Rectal smooth muscle tissue (tissue), 1 donor: Measurements from ENCODE around the gene KLK2.

Experiments
- H3K27ac ChIP-seq: one replicate; pipeline ENCODE4 v1.7.0; 2013; ENCODE audit warnings: low read depth, low read length, inconsistent platforms
- H3K27me3 ChIP-seq: one replicate; pipeline ENCODE4 v1.7.0; 2013; ENCODE audit warnings: low read length; ENCODE audit not compliant: control insufficient read depth, insufficient read depth
- H3K36me3 ChIP-seq: one replicate; pipeline ENCODE4 v1.7.0; 2013; ENCODE audit warnings: low read length; ENCODE audit not compliant: control insufficient read depth, insufficient read depth
- H3K4me1 ChIP-seq: one replicate; pipeline ENCODE4 v1.7.0; 2013; ENCODE audit warnings: low read length; ENCODE audit not compliant: control insufficient read depth, insufficient read depth
- H3K4me3 ChIP-seq: one replicate; pipeline ENCODE4 v1.7.0; 2013; ENCODE audit warnings: low read length
- H3K9ac ChIP-seq: one replicate; pipeline ENCODE4 v1.7.0; 2013; ENCODE audit warnings: low read length

Gene KLK2

DNA sequence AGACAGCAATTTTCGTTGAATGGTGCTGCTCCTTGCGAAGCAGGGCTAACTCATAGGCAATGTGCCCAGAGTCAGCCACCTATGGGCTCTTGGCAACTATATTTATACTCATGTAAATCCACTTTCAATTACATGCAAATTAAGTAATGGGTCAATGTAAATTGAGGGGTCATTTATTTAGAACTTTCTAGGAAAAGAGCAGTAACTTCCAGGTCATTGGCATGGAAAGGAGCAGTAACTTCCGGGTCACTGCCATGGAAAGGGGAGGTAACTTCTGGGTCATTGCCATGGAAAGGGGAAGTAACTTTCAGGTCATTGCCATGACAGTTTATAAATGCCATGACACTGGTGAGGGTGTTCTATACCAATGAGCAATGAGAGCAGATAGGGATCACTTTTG, 26.3 kb downstream of the KLK2 start:
- Histone ChIP-seq H3K4me3 (no peak overlapping the region), H3K4me1 (no peaks in the 10 kb centered on the region), H3K27me3 (no peaks in the 10 kb centered on the region), H3K27ac (no peak overlapping the region), H3K36me3 (no peaks in the 10 kb centered on the region), H3K9ac (no peak overlapping the region)

DNA sequence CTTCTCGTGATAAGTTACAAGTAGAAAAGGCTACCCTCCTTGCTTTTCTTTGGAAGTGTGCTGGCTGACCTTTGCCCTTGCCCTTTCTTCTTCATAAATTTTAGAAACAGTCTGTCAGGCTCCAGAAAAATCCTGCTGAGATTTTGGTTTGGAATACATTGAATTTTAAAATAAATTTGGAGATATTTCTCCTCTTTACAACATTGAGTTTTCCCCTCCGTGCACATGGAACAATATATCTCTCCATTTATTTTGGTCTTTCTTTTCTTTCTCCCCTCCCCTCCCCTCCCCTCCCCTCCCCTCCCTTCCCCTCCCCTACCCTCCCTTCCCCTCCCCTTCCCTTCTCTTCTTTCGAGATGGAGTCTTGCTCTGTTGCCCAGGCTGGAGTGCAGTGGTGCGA, 29.4 kb downstream of the KLK2 start:
- Histone ChIP-seq H3K4me3 (no peak overlapping the region), H3K4me1 (no peaks in the 10 kb centered on the region), H3K9ac (no peak overlapping the region), H3K27me3 (no peaks in the 10 kb centered on the region), H3K36me3 (no peaks in the 10 kb centered on the region), H3K27ac (no peak overlapping the region)

- peaks cover 18% of the 10 kb centered on the region for H3K27me3 ChIP-seq
- H3K4me3 ChIP-seq: no peak overlapping the region
- no peak overlapping the region for H3K9ac ChIP-seq
- no peak overlapping the region for H3K27ac ChIP-seq
- no peaks in the 10 kb centered on the region for H3K4me1 ChIP-seq
- H3K36me3 ChIP-seq: no peaks in the 10 kb centered on the region
Observed at GRCh38 chr19:50906217-50906616, 33.0 kb downstream of the KLK2 start.

- peaks cover 25% of the 10 kb centered on the region for H3K27me3 ChIP-seq
- no peak overlapping the region for H3K4me3 ChIP-seq
- no peaks in the 10 kb centered on the region for H3K4me1 ChIP-seq
- H3K27ac ChIP-seq: no peak overlapping the region
- no peaks in the 10 kb centered on the region for H3K36me3 ChIP-seq
- H3K9ac ChIP-seq: no peak overlapping the region
Observed at GRCh38 chr19:50908336-50908735, 35.1 kb downstream of the KLK2 start.

GRCh38 chr19:50909240-50910070, 36.2 kb downstream of the KLK2 start:
- Histone ChIP-seq H3K27ac (no peak overlapping the region), H3K36me3 (no peaks in the 10 kb centered on the region), H3K4me1 (no peaks in the 10 kb centered on the region), H3K4me3 (no peak overlapping the region), H3K27me3 (peaks cover 25% of the 10 kb centered on the region), H3K9ac (no peak overlapping the region)

- Histone ChIP-seq H3K36me3 (no peaks in the 10 kb centered on the region), H3K9ac (no peak overlapping the region), H3K27me3 (peaks cover 25% of the 10 kb centered on the region), H3K4me3 (no peak overlapping the region), H3K27ac (no peak overlapping the region), H3K4me1 (no peaks in the 10 kb centered on the region)
Observed at GRCh38 chr19:50910722-50911121, 37.5 kb downstream of the KLK2 start.

DNA sequence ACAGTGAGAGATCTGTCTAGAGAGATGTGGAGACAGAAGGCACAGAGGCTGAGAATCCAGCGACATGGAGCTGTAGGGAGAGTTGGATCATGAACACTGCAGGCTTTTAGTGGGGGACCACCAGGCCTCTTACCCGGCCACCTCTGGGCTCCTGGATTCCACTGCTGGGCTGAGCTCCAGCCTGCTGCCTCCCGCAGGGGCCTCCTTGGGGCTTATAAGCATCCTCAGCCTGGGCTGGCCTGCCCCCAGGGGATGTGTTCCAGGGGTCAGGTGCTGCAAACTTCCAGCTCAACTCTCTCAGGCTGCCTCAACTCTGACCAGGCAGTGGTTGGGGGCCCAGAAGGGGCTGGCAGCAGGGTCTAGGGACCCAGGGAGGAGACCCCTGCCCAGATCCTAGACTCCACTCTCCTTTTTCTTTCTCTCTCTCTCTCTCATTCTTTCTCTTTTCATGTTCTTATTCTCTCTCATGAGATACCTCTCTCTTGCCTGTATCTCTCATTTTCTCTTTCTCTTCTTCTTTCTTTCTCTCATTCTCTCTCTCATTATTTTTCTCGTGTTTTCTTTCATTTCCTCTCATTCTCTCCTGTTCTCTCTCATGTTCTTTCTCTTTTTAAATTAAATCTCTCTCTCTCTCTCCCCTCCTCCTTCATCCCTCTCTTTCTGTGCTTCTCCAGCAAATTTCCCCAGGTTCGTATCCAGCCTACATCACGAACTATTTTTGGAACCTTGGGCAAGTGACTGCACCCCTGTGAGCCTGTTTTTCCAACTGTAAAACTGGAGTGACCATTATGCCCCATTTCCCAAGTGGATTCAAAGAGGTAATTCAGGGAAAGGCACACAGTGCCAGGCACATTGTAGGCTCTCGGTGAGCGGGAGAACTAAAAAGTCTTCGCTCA, 38.2 kb downstream of the KLK2 start, which contains the start of gene KLK4:
KLK4 (minus strand) TSS at position 190 of the 896 bp plus-strand sequence. CDS start 657 bp downstream, outside the sequence.
- Histone ChIP-seq H3K4me3 (no peak within 1 kb of the TSS), H3K27me3 (peaks cover 25% of the 10 kb centered on the region), H3K36me3 (no peaks in the 10 kb centered on the region), H3K4me1 (no peaks in the 10 kb centered on the region), H3K27ac (no peak within 1 kb of the TSS), H3K9ac (no peak within 1 kb of the TSS)

GRCh38 chr19:50912102-50912599, 38.9 kb downstream of the KLK2 start:
- H3K27me3 ChIP-seq: peaks cover 25% of the 10 kb centered on the region
- H3K36me3 ChIP-seq: no peaks in the 10 kb centered on the region
- H3K4me1 ChIP-seq: no peaks in the 10 kb centered on the region
- H3K9ac ChIP-seq: no peak overlapping the region
- no peak overlapping the region for H3K4me3 ChIP-seq
- no peak overlapping the region for H3K27ac ChIP-seq

DNA sequence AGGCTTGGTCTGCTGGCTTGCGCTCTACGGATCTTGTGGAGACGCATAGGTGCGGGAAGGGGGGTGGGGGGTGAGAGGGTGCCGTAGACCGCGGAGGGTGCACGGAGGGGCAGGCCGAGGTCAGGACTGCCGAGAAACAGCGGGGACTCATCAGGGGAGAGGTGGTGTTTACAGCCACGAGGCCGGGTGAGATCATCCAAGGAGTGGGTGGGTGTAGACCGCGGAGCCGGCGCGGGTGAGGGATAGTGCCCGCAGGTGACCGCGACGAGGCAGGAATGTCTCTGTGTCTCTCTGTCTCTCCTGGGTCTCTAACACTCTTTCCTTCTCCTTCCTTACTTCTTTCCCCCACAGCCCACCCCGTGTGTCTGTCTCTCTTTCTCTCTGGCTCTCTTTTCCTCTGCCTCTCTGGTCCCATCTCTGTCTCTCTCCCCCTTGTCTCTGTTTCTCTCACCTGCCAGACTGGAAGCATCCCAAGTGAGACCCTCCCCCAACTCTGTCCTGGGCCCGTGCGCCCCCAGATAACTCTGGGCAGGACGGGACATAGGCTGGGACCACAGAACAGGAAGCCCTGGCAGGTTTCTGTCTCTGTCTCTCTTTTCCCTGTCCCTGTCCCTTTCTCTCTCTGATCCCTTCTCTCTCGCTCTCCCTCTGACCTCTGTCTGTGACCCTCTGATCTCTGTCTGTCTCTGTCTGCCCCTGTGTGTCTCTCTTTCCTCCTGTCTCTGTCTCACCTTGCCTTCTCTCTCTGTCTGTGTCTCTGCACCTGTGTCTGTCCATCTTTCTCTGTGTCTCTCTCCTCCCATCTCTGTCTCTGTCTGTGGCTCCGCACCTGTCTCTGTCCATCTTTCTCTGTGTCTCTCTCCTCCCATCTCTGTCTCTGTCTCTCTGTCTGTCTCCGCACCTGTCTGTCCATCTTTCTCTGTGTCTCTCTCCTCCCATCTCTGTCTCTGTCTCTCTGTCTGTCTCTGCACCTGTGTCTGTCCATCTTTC, 39.8 kb downstream of the KLK2 start:
- no peak overlapping the region for H3K4me3 ChIP-seq
- H3K27me3 ChIP-seq: peaks cover 25% of the 10 kb centered on the region
- H3K9ac ChIP-seq: no peak overlapping the region
- no peaks in the 10 kb centered on the region for H3K36me3 ChIP-seq
- no peaks in the 10 kb centered on the region for H3K4me1 ChIP-seq
- no peak overlapping the region for H3K27ac ChIP-seq

DNA sequence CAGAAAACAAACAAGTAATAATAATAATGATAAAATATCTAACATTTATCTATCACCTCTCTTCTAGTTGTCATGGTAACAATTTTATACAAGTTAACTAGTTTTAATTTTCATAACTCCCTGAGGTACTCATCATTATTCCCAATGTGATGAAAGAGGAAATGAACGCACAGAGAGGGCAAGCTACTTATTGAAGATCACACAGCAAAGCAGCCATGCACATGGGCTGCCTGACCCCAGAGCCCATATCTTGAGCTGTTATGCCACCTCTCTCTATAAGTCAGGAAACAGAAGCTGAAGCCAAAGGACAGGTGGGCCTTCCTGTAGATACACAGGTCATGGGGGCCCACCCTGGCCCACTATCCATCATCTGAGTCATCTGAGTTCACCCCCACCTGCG, 42.8 kb downstream of the KLK2 start:
- no peak overlapping the region for H3K27ac ChIP-seq
- H3K4me3 ChIP-seq: no peak overlapping the region
- H3K27me3 ChIP-seq: peaks cover 8% of the 10 kb centered on the region

GRCh38 chr19:50921426-50922316, 48.4 kb downstream of the KLK2 start:
- Histone ChIP-seq H3K36me3 (no peaks in the 10 kb centered on the region), H3K27me3 (no peaks in the 10 kb centered on the region), H3K9ac (no peak overlapping the region), H3K4me3 (no peak overlapping the region), H3K27ac (no peak overlapping the region), H3K4me1 (no peaks in the 10 kb centered on the region)

More for the DNA sequence above, 42.8 kb downstream of the KLK2 start:
- no peaks in the 10 kb centered on the region for H3K4me1 ChIP-seq
- no peak overlapping the region for H3K9ac ChIP-seq
- no peaks in the 10 kb centered on the region for H3K36me3 ChIP-seq
